Measurements from ENCODE around the gene INPP5K.

The INPP5K gene

GRCh38 chr17:1470755-1471462 lies 45.5 kb downstream of the INPP5K start:
- peaks cover 3 to 14% of the 10 kb centered on the region in 2 donors for H3K4me1 ChIP-seq (ENCODE audit: control insufficient read depth in 2 of 2, insufficient read depth in 1 of 2, low read depth in 1 of 2, low read length in 2 of 2)
- no peak overlapping the region for H3K27ac ChIP-seq (replicated peaks; ENCODE audit: low read length)
- no CpG with 5 or more reads among the region's 25 CpGs for WGBS, 2 donors (ENCODE audit: extremely low coverage in 2 of 2, insufficient read length in 2 of 2, insufficient replicate concordance in 1 of 2)
- peaks cover 36 to 55% of the 10 kb centered on the region in 2 donors for H3K36me3 ChIP-seq (replicated peaks in 1 of 2; ENCODE audit: control insufficient read depth in 2 of 2, insufficient read depth in 2 of 2, low read length in 2 of 2)
- H3K18ac ChIP-seq (ENCODE audit: low read length), result no peak overlapping the region
- no peak overlapping the region for H2BK5ac ChIP-seq (ENCODE audit: low read length)
- no peak overlapping the region for H3K4me3 ChIP-seq (ENCODE audit: low read length in 2 of 2)
- no peak overlapping the region for H3K4ac ChIP-seq (ENCODE audit: low read length)
- H3K27me3 ChIP-seq (ENCODE audit: control insufficient read depth in 3 of 3, insufficient read depth in 3 of 3, low read depth in 1 of 3, low read length in 3 of 3), result no peaks in the 10 kb centered on the region
- peaks cover 0 to 5% of the 10 kb centered on the region in 2 donors for H3K9me3 ChIP-seq (replicated peaks in 1 of 2; ENCODE audit: control insufficient read depth in 2 of 2, insufficient read depth in 1 of 2, low read depth in 1 of 2, low read length in 2 of 2)
- H4K8ac ChIP-seq (ENCODE audit: low read depth, low read length), result no peak overlapping the region
- H3K9ac ChIP-seq (ENCODE audit: low read depth, low read length, poor library complexity), result no peak overlapping the region
- no peak overlapping the region for H2AFZ ChIP-seq (ENCODE audit: low read length)
- H3K4me2 ChIP-seq (ENCODE audit: insufficient read depth, low read length, poor library complexity, severe bottlenecking), result no peak overlapping the region
- no peak for DNase-seq (ENCODE audit: low spot score)
- H2BK12ac ChIP-seq (ENCODE audit: low read length), result no peak overlapping the region
- H2AK5ac ChIP-seq (ENCODE audit: low read depth, low read length), result no peak overlapping the region
- no peak overlapping the region for H3K23ac ChIP-seq (ENCODE audit: low read depth, low read length, poor library complexity)
- H3K79me1 ChIP-seq (ENCODE audit: low read depth, low read length), result peaks cover 11% of the 10 kb centered on the region
- peak overlapping the region; percentile 71 for H3K14ac ChIP-seq (ENCODE audit: low read length)
- no peak overlapping the region for H2BK15ac ChIP-seq (ENCODE audit: low read length)
- no peak overlapping the region for H2BK120ac ChIP-seq (ENCODE audit: low read depth, low read length)
- no peak overlapping the region for H4K91ac ChIP-seq (ENCODE audit: low read depth, low read length, poor library complexity)

GRCh38 chr17:1470071-1470754 lies 46.2 kb downstream of the INPP5K start:
- no peak overlapping the region for H2BK120ac ChIP-seq (ENCODE audit: low read depth, low read length)
- no peak overlapping the region for H2BK5ac ChIP-seq (ENCODE audit: low read length)
- H3K18ac ChIP-seq (ENCODE audit: low read length), result no peak overlapping the region
- peaks cover 37 to 49% of the 10 kb centered on the region in 2 donors for H3K36me3 ChIP-seq (replicated peaks in 1 of 2; ENCODE audit: control insufficient read depth in 2 of 2, insufficient read depth in 2 of 2, low read length in 2 of 2)
- no peak overlapping the region for H4K8ac ChIP-seq (ENCODE audit: low read depth, low read length)
- no peak overlapping the region for H2AK5ac ChIP-seq (ENCODE audit: low read depth, low read length)
- H3K79me1 ChIP-seq (ENCODE audit: low read depth, low read length), result peaks cover 11% of the 10 kb centered on the region
- no peak overlapping the region for H3K9ac ChIP-seq (ENCODE audit: low read depth, low read length, poor library complexity)
- no peak overlapping the region for H3K27ac ChIP-seq (replicated peaks; ENCODE audit: low read length)
- no peak overlapping the region for H3K4ac ChIP-seq (ENCODE audit: low read length)
- H2BK12ac ChIP-seq (ENCODE audit: low read length), result no peak overlapping the region
- no peak overlapping the region for H3K4me3 ChIP-seq (ENCODE audit: low read length in 2 of 2)
- no peak overlapping the region for H4K91ac ChIP-seq (ENCODE audit: low read depth, low read length, poor library complexity)
- H3K4me2 ChIP-seq (ENCODE audit: insufficient read depth, low read length, poor library complexity, severe bottlenecking), result no peak overlapping the region
- H2AFZ ChIP-seq (ENCODE audit: low read length), result no peak overlapping the region
- DNase-seq (ENCODE audit: low spot score), result no peak
- H3K23ac ChIP-seq (ENCODE audit: low read depth, low read length, poor library complexity), result no peak overlapping the region
- no peak overlapping the region for H3K14ac ChIP-seq (ENCODE audit: low read length)
- H3K9me3 ChIP-seq (replicated peaks in 1 of 2; ENCODE audit: control insufficient read depth in 2 of 2, insufficient read depth in 1 of 2, low read depth in 1 of 2, low read length in 2 of 2), result peaks cover 0 to 5% of the 10 kb centered on the region in 2 donors
- H3K27me3 ChIP-seq (ENCODE audit: control insufficient read depth in 3 of 3, insufficient read depth in 3 of 3, low read depth in 1 of 3, low read length in 3 of 3), result no peaks in the 10 kb centered on the region
- WGBS, 2 donors (ENCODE audit: extremely low coverage in 2 of 2, insufficient read length in 2 of 2, insufficient replicate concordance in 1 of 2), result no CpG with 5 or more reads among the region's 33 CpGs
- no peak overlapping the region for H2BK15ac ChIP-seq (ENCODE audit: low read length)
- peaks cover 3 to 14% of the 10 kb centered on the region in 2 donors for H3K4me1 ChIP-seq (ENCODE audit: control insufficient read depth in 2 of 2, insufficient read depth in 1 of 2, low read depth in 1 of 2, low read length in 2 of 2)

- WGBS, 2 donors (ENCODE audit: extremely low coverage in 2 of 2, insufficient read length in 2 of 2, insufficient replicate concordance in 1 of 2), result no CpG with 5 or more reads among the region's 28 CpGs
Measured at GRCh38 chr17:1469231-1469852, 47.1 kb downstream of the INPP5K start.

More at GRCh38 chr17:1469231-1469852, 47.1 kb downstream of the INPP5K start:
- no peak overlapping the region for H2AK5ac ChIP-seq (ENCODE audit: low read depth, low read length)
- no peak overlapping the region for H3K4ac ChIP-seq (ENCODE audit: low read length)
- H2BK12ac ChIP-seq (ENCODE audit: low read length), result no peak overlapping the region
- H3K36me3 ChIP-seq (replicated peaks in 1 of 2; ENCODE audit: control insufficient read depth in 2 of 2, insufficient read depth in 2 of 2, low read length in 2 of 2), result peaks cover 40 to 50% of the 10 kb centered on the region in 2 donors
- H3K9ac ChIP-seq (ENCODE audit: low read depth, low read length, poor library complexity), result no peak overlapping the region
- DNase-seq (ENCODE audit: low spot score), result no peak
- H3K23ac ChIP-seq (ENCODE audit: low read depth, low read length, poor library complexity), result peak overlapping the region; percentile 43
- no peaks in the 10 kb centered on the region for H3K27me3 ChIP-seq (ENCODE audit: control insufficient read depth in 3 of 3, insufficient read depth in 3 of 3, low read depth in 1 of 3, low read length in 3 of 3)
- peaks cover 3 to 14% of the 10 kb centered on the region in 2 donors for H3K4me1 ChIP-seq (ENCODE audit: control insufficient read depth in 2 of 2, insufficient read depth in 1 of 2, low read depth in 1 of 2, low read length in 2 of 2)
- no peak overlapping the region for H2AFZ ChIP-seq (ENCODE audit: low read length)
- H4K91ac ChIP-seq (ENCODE audit: low read depth, low read length, poor library complexity), result no peak overlapping the region
- peaks cover 0 to 5% of the 10 kb centered on the region in 2 donors for H3K9me3 ChIP-seq (replicated peaks in 1 of 2; ENCODE audit: control insufficient read depth in 2 of 2, insufficient read depth in 1 of 2, low read depth in 1 of 2, low read length in 2 of 2)
- H3K14ac ChIP-seq (ENCODE audit: low read length), result no peak overlapping the region
- H3K4me3 ChIP-seq (ENCODE audit: low read length in 2 of 2), result no peak overlapping the region
- no peak overlapping the region for H2BK15ac ChIP-seq (ENCODE audit: low read length)
- no peak overlapping the region for H2BK120ac ChIP-seq (ENCODE audit: low read depth, low read length)
- no peak overlapping the region for H3K27ac ChIP-seq (replicated peaks; ENCODE audit: low read length)
- H4K8ac ChIP-seq (ENCODE audit: low read depth, low read length), result no peak overlapping the region
- no peak overlapping the region for H3K4me2 ChIP-seq (ENCODE audit: insufficient read depth, low read length, poor library complexity, severe bottlenecking)
- peaks cover 8% of the 10 kb centered on the region for H3K79me1 ChIP-seq (ENCODE audit: low read depth, low read length)
- H2BK5ac ChIP-seq (ENCODE audit: low read length), result peak overlapping the region; percentile 75
- H3K18ac ChIP-seq (ENCODE audit: low read length), result no peak overlapping the region
